LoVo (cell line): Measurements from ENCODE around the gene DOCK4.
"Not testable (repeated sequence)": the region's sequence is repeated elsewhere in the genome, so short reads cannot be mapped to it uniquely, and the experiment has no call there.

Experiments used
- DNase-seq: peaks from one replicate; pipeline ENCODE4 v3.0.0-alpha.2; 2016; ENCODE audit warnings: low spot score

DOCK4 gene

DNA sequence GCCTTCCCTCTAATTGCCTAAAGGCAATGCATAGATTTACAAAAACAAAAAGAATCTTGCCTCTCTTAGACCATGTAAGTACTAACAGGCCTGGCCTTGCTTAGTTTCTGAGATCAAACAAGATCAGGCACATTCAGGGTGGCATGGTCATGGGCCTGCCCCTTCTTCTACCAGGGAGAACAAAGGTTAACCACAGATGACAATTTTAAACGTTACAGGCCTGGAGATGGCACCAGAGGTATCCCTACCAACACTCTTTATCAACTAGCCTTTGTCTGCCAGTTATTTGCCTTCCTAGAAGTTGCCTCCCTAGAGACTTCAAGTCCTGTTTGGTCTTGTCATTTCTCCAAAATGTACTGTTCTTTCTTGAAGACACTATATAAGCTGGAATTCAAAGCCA, 252.6 kb downstream of the DOCK4 start:
- DNase-seq, result peak; percentile 43

- DNase-seq, result no peak
These were observed 253.4 kb downstream of the DOCK4 start for GRCh38 chr7:111952783-111953182.

DNA sequence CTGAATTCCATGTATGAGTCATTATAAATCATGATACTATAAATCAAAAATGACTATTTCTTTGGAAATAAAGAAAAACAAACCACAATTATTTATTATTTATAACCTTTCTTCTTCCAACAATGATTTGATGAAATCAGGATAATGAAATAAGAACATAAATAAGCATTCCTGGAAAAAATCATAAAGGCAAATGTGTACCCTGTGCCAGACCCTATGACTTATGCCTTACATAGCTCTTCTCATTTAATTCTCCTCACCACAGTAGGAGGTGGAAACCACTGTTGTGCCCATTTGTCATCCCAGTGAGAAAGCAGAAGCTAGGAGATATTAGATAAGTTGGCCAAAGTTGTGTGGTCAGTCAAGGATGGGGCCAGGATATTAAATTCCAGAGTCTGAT, 255.1 kb downstream of the DOCK4 start:
- no peak for DNase-seq

GRCh38 chr7:111942450-111943081, 263.6 kb downstream of the DOCK4 start:
- DNase-seq, result no peak

DNA sequence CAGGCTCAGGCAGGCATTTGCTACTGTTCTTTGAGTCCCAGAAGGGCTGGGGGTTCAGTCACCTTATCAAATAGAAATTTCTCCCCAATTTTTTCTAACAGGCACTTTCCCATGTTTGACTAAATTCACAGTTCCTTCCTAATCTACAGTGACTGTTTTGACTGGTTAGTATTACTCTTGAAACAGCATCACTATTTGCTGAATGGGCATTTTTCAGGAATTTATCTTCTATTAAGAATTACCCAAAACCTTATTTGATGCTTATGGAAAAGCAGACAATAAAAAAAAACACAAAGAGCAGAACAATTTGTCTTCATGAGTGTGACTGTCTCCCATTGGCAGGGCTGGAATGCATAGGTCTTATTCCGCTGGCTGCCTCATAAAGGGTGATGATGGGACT, 269.0 kb downstream of the DOCK4 start:
- no peak for DNase-seq

DNA sequence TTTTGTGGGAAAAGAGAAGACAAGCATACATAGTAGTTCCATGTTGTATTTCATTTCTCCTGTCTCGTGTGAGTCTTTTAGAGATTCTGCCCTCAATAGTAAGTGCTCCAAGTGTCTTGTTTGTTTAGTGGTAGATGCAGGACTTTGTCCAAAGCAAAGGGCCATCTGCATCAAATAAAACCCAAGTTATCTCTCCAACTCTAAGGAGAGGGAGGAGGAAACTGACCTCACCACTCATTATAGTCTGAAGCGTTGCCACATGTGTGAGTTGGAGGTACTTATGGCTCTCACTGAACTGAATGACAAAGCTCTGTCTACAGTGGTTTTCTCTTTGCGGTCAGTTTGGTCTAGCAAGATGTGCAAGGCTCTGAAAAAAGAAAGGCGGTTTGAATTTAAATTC, 272.6 kb downstream of the DOCK4 start:
- DNase-seq, result no peak

- no peak for DNase-seq
These were observed 274.2 kb downstream of the DOCK4 start for GRCh38 chr7:111931958-111932357.

GRCh38 chr7:111931016-111931517, 275.1 kb downstream of the DOCK4 start:
- DNase-seq, result peak; percentile 62

DNA sequence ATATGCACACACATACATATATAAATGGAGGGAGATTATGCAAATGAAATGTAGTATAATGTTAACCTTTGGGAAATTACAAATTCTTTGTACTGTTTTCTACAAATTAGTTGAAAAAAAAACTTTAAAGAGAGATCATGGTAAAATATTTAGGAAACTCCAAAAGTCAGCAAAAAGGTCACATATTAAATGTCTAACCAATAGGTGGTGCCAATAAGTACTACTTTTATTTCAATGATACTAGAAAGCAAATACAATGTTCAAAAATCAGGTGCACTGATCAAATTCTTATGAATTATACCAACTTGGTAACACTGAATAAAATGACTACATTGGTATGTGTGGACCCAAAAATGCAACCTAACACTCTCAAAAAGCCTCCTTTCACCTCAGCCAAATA, 276.9 kb downstream of the DOCK4 start:
- no peak for DNase-seq

- DNase-seq, result no peak
These were observed 278.7 kb downstream of the DOCK4 start for GRCh38 chr7:111927353-111928019.

- DNase-seq, result no peak
These were observed 285.9 kb downstream of the DOCK4 start for GRCh38 chr7:111920329-111920728.

DNA sequence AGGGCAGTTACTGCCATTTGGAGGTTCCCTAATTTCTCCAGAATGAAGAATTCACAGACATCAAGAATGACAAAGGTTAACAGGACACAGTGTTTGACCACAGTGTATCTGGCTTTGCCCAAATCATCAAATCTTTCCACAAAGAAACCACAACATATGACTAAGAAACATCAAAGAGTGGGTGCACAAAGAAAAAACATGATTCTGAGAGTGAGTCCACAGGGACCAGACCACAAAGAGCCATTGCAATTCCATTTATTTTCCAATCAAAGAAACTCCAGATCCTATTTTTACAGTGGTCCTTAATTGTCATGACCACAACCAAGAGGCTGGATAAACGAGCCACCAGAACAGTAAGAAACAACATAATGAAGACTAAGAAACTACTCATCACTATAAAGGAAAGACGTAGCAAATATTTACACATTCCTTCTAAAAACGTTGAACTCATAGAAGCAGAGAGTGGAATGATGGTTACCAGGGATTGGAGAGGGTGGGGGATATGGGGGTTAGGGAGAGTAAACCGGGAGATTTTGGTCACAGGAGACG, 286.5 kb downstream of the DOCK4 start:
- peak; percentile 77 for DNase-seq

- DNase-seq, result no peak
These were observed 287.0 kb downstream of the DOCK4 start for GRCh38 chr7:111919164-111919563.

DNA sequence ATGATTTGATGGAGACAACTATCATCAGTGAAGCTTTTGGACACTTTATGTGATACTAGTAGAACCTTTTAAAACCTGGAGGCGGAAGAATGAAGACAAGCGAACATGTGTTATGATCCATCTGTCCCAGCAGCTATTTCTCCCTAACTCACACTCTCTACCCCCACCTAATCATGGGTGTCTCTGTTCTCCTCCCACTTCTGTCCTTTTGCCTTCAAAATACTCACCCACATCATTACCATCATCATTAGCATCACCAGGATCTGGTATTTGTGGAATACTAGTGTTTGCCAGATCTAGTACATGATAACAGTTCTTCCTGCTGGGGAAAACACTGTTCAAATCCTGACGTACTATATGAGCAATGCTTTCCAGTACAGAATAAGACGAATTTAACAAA, 287.7 kb downstream of the DOCK4 start:
- DNase-seq, result no peak

- DNase-seq, result not testable (repeated sequence)
These were observed 288.8 kb downstream of the DOCK4 start for GRCh38 chr7:111917404-111917803.

DNA sequence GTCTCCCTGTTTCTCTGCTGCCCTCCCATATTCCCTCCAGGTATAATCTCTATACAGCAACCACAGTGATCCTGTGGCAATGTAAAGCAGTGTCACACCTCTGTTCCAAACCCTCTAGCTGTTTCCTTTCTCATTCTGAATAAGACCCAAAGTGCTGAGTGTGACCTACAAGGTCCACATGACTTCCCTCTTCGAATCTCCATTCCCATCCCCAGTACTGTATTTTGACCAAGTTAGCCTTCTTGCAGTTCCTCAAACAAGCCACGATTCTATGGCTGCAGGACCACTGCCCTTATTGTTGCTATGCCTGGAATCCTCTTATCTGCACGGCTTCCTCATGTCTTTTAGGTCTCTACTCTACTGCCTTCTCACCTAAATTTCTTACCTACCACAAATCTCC, 291.9 kb downstream of the DOCK4 start:
- no peak for DNase-seq

DNA sequence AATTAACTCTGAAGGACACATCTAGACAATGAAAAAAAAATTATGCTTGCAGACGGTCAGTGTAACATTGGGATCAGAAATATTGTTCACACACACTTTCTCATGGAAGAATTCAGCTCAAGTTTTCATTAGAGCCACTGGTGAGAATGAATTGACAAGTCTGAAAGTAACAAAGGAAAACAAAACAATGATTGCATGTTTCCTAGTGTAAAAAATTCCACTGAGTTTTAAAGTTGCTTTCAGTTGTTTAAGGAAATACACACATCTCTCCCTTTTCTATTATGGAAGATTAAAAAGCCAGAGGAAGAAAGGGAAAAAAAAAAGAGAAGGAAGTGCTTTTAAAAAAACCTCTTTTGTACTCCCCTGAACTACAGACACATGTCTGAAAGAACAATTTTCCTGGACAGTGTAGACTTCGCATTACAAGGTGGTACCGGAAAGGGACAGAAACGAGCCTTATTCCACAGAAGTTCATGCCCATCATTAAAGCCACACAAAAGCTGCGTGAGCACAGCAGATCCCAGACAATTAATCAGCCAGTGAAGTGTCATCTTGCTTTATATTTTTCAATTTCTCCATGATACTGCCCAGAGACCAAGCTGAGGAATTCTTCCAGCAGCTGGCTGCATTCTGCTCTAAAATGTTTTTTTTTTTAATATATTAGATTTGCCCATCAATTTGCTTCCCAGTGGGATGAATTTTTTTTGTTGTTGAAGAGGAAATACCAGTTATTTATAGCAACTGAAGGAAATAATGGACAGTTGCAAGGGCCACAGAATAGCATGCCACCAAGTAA, 294.8 kb downstream of the DOCK4 start:
- no peak for DNase-seq

DNA sequence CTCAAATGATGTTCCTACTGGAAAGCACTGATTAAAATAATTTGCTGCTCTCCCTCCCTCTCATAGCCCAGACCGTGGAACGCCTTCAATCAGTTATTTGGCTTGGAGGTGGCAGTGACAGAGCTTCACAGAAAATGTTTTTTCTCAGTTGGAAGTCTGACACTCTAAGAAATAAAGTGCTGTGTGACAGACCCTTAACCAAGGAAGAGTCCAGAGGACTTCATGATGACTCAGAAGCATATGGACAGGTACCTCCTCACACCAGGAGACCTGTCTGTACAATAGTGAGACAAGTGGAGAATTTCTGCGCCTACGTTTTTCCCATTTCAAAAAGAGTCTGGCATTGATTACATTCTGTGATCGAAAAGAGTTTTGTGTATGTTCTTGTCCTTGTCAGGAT, 295.5 kb downstream of the DOCK4 start:
- DNase-seq, result no peak

DNA sequence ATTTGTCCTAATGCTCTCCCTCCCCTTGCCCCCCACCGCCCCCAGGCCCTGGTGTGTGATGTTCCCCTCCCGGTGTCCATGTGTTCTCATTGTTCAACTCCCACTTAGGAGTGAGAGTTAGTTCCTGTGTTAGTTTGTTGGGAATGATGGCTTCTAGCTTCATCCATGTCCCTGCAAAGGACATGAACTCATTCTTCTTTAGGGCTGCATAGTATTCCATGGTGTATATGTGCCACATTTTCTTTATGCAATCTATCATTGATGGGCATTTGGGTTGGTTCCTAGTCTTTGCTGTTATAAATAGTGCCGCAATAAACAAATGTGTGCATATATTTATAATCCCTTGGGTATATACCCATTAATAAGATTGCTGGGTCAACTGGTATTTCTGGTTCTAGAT, 297.5 kb downstream of the DOCK4 start:
- DNase-seq, result not testable (repeated sequence)

- DNase-seq, result peak; percentile 50
These were observed 302.4 kb downstream of the DOCK4 start for GRCh38 chr7:111903797-111904196.

DNA sequence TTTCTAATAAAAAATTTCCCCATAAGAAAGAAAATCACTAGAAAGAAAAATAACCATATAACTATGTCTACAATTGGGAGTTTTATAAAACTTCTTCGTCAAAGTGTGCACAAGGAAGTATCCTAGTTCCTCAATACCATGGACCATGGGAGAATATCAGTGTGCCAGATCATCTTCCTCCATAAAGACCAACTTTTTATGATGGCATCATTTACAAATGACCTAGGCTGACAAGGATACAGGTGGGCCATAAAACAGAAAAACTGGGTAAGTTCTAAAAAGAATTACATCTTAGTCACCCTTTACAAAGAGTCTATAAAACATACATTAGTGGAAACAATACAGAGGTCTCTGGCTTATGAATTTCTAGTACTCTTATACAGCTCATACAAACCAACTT, 303.2 kb downstream of the DOCK4 start:
- peak; percentile 27 for DNase-seq

DNA sequence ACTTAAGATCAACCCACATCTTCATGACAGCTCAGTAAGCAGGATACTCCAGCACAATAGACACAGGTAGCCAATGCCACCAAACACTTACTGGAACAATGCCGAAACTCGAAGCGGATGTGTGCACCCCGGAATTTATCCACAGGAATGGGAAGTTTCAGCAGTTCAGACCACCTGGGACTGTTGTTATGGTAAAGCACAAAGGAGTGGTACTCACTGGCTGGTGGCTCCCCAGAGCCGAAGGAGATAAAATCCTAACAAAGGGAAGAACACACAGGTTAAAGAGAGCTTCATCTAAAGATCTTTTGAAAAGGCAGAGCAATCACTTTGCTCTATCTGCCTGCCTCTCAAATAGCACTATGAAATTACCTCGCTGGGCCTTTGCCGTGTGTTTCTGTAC, 305.9 kb downstream of the DOCK4 start:
- DNase-seq, result no peak

GRCh38 chr7:111895049-111895448, 311.1 kb downstream of the DOCK4 start:
- DNase-seq, result no peak
